ENCODE data around the gene KRT23. TPM values are rescaled to one million over a fixed set of nuclear protein-coding genes. Genes with fewer than 3 reads are reported as not detected.

KRT23 gene
- total and polyA plus RNA-seq, 2 experiments from 2014 or later, result not detected

- TF ChIP-seq JUNB (IDR thresholded peaks at IDR 0.05; ENCODE audit: unreplicated experiment) (no peak), CTCF (conservative IDR thresholded peaks at IDR 0.05; ENCODE audit: low read depth in 2 of 2) (no peak), EZH2phosphoT487 (IDR thresholded peaks at IDR 0.05; ENCODE audit: unreplicated experiment) (no peak), EZH2 (IDR thresholded peaks at IDR 0.05; ENCODE audit: low read depth, unreplicated experiment) (no peak), STAT1 (IDR thresholded peaks at IDR 0.05; ENCODE audit: unreplicated experiment) (no peak)
Observed at GRCh38 chr17:40896916-40897455, 40.5 kb downstream of the KRT23 start (continued).

GRCh38 chr17:40895106-40895730, 42.2 kb downstream of the KRT23 start:
- Histone ChIP-seq H4K20me1 (replicated peaks; ENCODE audit: insufficient read depth) (no peaks in the 10 kb centered on the region), H3K79me2 (replicated peaks; ENCODE audit: insufficient read depth) (no peaks in the 10 kb centered on the region), H3K4me3 (no peak overlapping the region), H3K27me3 (ENCODE audit: insufficient read depth) (no peaks in the 10 kb centered on the region), H3K9me2 (ENCODE audit: insufficient read depth) (no peaks in the 10 kb centered on the region), H2AFZ (peak overlapping the region; percentile 83), H3K27ac (ENCODE audit: low read depth) (no peak overlapping the region), H3K4me2 (no peak overlapping the region), H3K36me3 (ENCODE audit: insufficient read depth) (no peaks in the 10 kb centered on the region), H3F3A (replicated peaks; ENCODE audit: low read depth) (no peaks in the 10 kb centered on the region), H3K4me1 (ENCODE audit: insufficient read depth) (no peaks in the 10 kb centered on the region)
- no peaks in the 10 kb centered on the region for H3K36me3 Mint-ChIP-seq (ENCODE audit: low read depth)
- no peaks in the 10 kb centered on the region for H3K4me1 Mint-ChIP-seq
- H3K27me3 Mint-ChIP-seq (ENCODE audit: insufficient read depth, low read depth, poor library complexity), result peaks cover 3% of the 10 kb centered on the region
- TF ChIP-seq STAT1 (IDR thresholded peaks at IDR 0.05; ENCODE audit: unreplicated experiment) (no peak), ZNF331 (CRISPR knock-in tag; IDR thresholded peaks at IDR 0.05; ENCODE audit: low read depth) (no peak), JUNB (IDR thresholded peaks at IDR 0.05; ENCODE audit: unreplicated experiment) (no peak)
- ATAC-seq (no peak), DNase-seq (ENCODE audit: low spot score) (no peak)
- no peaks in the 10 kb centered on the region for H3K9me3 Mint-ChIP-seq
- no peak overlapping the region for H3K4me3 Mint-ChIP-seq
- no peak overlapping the region for H3K27ac Mint-ChIP-seq

- no peak overlapping the region for H2AFZ ChIP-seq
- H3K27ac Mint-ChIP-seq, result no peak overlapping the region
- TF ChIP-seq REST (IDR thresholded peaks at IDR 0.05; ENCODE audit: unreplicated experiment) (no peak), JUNB (IDR thresholded peaks at IDR 0.05; ENCODE audit: unreplicated experiment) (no peak), ETS1 (IDR thresholded peaks at IDR 0.05) (no peak), EZH2 (IDR thresholded peaks at IDR 0.05; ENCODE audit: low read depth, unreplicated experiment) (no peak), EZH2phosphoT487 (IDR thresholded peaks at IDR 0.05; ENCODE audit: unreplicated experiment) (no peak)
Observed at GRCh38 chr17:40888196-40888720, 49.2 kb downstream of the KRT23 start.

More at GRCh38 chr17:40888196-40888720, 49.2 kb downstream of the KRT23 start:
- Mint-ChIP-seq H3K9me3 (no peaks in the 10 kb centered on the region), H3K4me1 (no peaks in the 10 kb centered on the region), H3K36me3 (ENCODE audit: low read depth) (no peaks in the 10 kb centered on the region), H3K27me3 (ENCODE audit: insufficient read depth, low read depth, poor library complexity) (peaks cover 3% of the 10 kb centered on the region), H3K4me3 (no peak overlapping the region)
- H3K27ac ChIP-seq (ENCODE audit: low read depth), result no peak overlapping the region
- H3K4me2 ChIP-seq, result no peak overlapping the region
- no peak for ATAC-seq
- no peak overlapping the region for H3K4me3 ChIP-seq
- no peaks in the 10 kb centered on the region for H3K27me3 ChIP-seq (ENCODE audit: insufficient read depth)
- no peaks in the 10 kb centered on the region for H3F3A ChIP-seq (replicated peaks; ENCODE audit: low read depth)
- no peaks in the 10 kb centered on the region for H3K36me3 ChIP-seq (ENCODE audit: insufficient read depth)
- H4K20me1 ChIP-seq (replicated peaks; ENCODE audit: insufficient read depth), result no peaks in the 10 kb centered on the region
- DNase-seq (ENCODE audit: low spot score), result no peak
- H3K4me1 ChIP-seq (ENCODE audit: insufficient read depth), result no peaks in the 10 kb centered on the region
- H3K79me2 ChIP-seq (replicated peaks; ENCODE audit: insufficient read depth), result no peaks in the 10 kb centered on the region
- H3K9me2 ChIP-seq (ENCODE audit: insufficient read depth), result no peaks in the 10 kb centered on the region

All from GM23338 (cell line).